Neural cell (in vitro differentiated cells): ENCODE measurements around the gene ANKS1A.

Experiments
- CTCF ChIP-seq: fragments of 450-650 bp; IDR thresholded peaks from 2 replicates; pipeline ENCODE4 v1.5.1; 2014; ENCODE audit warnings: antibody characterized with exemption, mild to moderate bottlenecking, moderate library complexity; ENCODE audit not compliant: poor library complexity, severe bottlenecking
- EP300 ChIP-seq: fragments of 450-650 bp; conservative IDR thresholded peaks from 2 replicates; pipeline ENCODE4 v1.6.1; 2014; ENCODE audit warnings: antibody characterized with exemption, mild to moderate bottlenecking, moderate library complexity; ENCODE audit not compliant: poor library complexity, severe bottlenecking
- EZH2 ChIP-seq: fragments of 200-600, 300-800 bp; shearing (Covaris generic), sonication (generic); IDR thresholded peaks from 2 replicates; pipeline ENCODE4 v1.6.1; 2014; ENCODE audit warnings: antibody characterized with exemption, low read length, borderline replicate concordance, mild to moderate bottlenecking; ENCODE audit not compliant: insufficient read depth, poor library complexity, severe bottlenecking
- MXI1 ChIP-seq: fragments of 450-650 bp; conservative IDR thresholded peaks from 2 replicates; pipeline ENCODE4 v1.6.1; 2014; ENCODE audit warnings: antibody characterized with exemption, mild to moderate bottlenecking; ENCODE audit not compliant: poor library complexity, severe bottlenecking
- POLR2AphosphoS5 ChIP-seq: IDR thresholded peaks from 2 replicates; pipeline ENCODE4 v1.6.1; 2012
- TAF1 ChIP-seq: IDR thresholded peaks from 2 replicates; pipeline ENCODE4 v1.6.1; 2012; ENCODE audit warnings: low read depth
- TF ChIP-seq, protein P1 (sequence below): IDR thresholded peaks from 2 replicates; pipeline ENCODE4 v1.6.1; 2012; ENCODE audit warnings: borderline replicate concordance

- TF ChIP-seq CTCF (no peak), POLR2AphosphoS5 (no peak), MXI1 (no peak), EZH2 (no peak), EP300 (no peak), TAF1 (no peak)
- TF ChIP-seq, protein P1, sequence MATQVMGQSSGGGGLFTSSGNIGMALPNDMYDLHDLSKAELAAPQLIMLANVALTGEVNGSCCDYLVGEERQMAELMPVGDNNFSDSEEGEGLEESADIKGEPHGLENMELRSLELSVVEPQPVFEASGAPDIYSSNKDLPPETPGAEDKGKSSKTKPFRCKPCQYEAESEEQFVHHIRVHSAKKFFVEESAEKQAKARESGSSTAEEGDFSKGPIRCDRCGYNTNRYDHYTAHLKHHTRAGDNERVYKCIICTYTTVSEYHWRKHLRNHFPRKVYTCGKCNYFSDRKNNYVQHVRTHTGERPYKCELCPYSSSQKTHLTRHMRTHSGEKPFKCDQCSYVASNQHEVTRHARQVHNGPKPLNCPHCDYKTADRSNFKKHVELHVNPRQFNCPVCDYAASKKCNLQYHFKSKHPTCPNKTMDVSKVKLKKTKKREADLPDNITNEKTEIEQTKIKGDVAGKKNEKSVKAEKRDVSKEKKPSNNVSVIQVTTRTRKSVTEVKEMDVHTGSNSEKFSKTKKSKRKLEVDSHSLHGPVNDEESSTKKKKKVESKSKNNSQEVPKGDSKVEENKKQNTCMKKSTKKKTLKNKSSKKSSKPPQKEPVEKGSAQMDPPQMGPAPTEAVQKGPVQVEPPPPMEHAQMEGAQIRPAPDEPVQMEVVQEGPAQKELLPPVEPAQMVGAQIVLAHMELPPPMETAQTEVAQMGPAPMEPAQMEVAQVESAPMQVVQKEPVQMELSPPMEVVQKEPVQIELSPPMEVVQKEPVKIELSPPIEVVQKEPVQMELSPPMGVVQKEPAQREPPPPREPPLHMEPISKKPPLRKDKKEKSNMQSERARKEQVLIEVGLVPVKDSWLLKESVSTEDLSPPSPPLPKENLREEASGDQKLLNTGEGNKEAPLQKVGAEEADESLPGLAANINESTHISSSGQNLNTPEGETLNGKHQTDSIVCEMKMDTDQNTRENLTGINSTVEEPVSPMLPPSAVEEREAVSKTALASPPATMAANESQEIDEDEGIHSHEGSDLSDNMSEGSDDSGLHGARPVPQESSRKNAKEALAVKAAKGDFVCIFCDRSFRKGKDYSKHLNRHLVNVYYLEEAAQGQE, result no peak
Measured at GRCh38 chr6:35035481-35036030, 146.5 kb downstream of the ANKS1A start.
